ENCODE data around the gene ARMH3.

Gene ARMH3

GRCh38 chr10:101874252-101874651 lies 181.7 kb downstream of the ARMH3 start:
- no peak overlapping the region for H3K4me3 ChIP-seq (ENCODE audit: low read depth, low read length)
- TF ChIP-seq CTCF (IDR thresholded peaks at IDR 0.05; ENCODE audit: low read depth, low read length, missing control alignments): no peak
- DNase-seq (ENCODE audit: low read depth): no peak

- DNase-seq (ENCODE audit: low read depth): no peak
- TF ChIP-seq CTCF (IDR thresholded peaks at IDR 0.05; ENCODE audit: low read depth, low read length, missing control alignments): no peak
- no peak overlapping the region for H3K4me3 ChIP-seq (ENCODE audit: low read depth, low read length)
Measured at GRCh38 chr10:101867931-101868330, 188.0 kb downstream of the ARMH3 start.

- H3K4me3 ChIP-seq (ENCODE audit: low read depth, low read length): no peak overlapping the region
- DNase-seq (ENCODE audit: low read depth): no peak
- TF ChIP-seq CTCF (IDR thresholded peaks at IDR 0.05; ENCODE audit: low read depth, low read length, missing control alignments): no peak
Measured at GRCh38 chr10:101859530-101859929, 196.4 kb downstream of the ARMH3 start.

GRCh38 chr10:101858723-101859500 lies 197.1 kb downstream of the ARMH3 start:
- TF ChIP-seq CTCF (IDR thresholded peaks at IDR 0.05; ENCODE audit: low read depth, low read length, missing control alignments): no peak
- no peak overlapping the region; the same call in 1 of the 2 replicates for H3K4me3 ChIP-seq (ENCODE audit: low read depth, low read length)
- DNase-seq (ENCODE audit: low read depth): peak; percentile 61

GRCh38 chr10:101857802-101858476 lies 198.0 kb downstream of the ARMH3 start:
- TF ChIP-seq CTCF (IDR thresholded peaks at IDR 0.05; ENCODE audit: low read depth, low read length, missing control alignments): no peak
- H3K4me3 ChIP-seq (ENCODE audit: low read depth, low read length): no peak overlapping the region
- no peak for DNase-seq (ENCODE audit: low read depth)

GRCh38 chr10:101856626-101857025 lies 199.3 kb downstream of the ARMH3 start:
- no peak overlapping the region for H3K4me3 ChIP-seq (ENCODE audit: low read depth, low read length)
- no peak for TF ChIP-seq CTCF (IDR thresholded peaks at IDR 0.05; ENCODE audit: low read depth, low read length, missing control alignments)
- DNase-seq (ENCODE audit: low read depth): no peak
